HG03196 (cell line): ENCODE data around the gene NKTR.
"Not testable (repeated sequence)": the region's sequence is repeated elsewhere in the genome, so short reads cannot be mapped to it uniquely, and the experiment has no call there.

Source experiments
- ATAC-seq: cut with Tn5 transposase; IDR thresholded peaks from one replicate; pipeline ENCODE4 v1.9.1; 2021; ENCODE audit not compliant: unreplicated experiment

Gene NKTR

GRCh38 chr3:42600111-42600957 is at the start of gene NKTR:
NKTR (plus strand) TSS chr3:42600686; CDS start chr3:42601007, 321 bp downstream.
- ATAC-seq: peak; percentile 85

- ATAC-seq: no peak
These were observed 47.7 kb upstream of the NKTR start for GRCh38 chr3:42552830-42553229.

- ATAC-seq: peak; percentile 73
These were observed 44.3 kb upstream of the NKTR start for GRCh38 chr3:42556089-42556632.

- not testable (repeated sequence) for ATAC-seq
These were observed 43.7 kb upstream of the NKTR start for GRCh38 chr3:42556817-42557216.

- no peak for ATAC-seq
These were observed 42.6 kb upstream of the NKTR start for GRCh38 chr3:42557854-42558253.

GRCh38 chr3:42562047-42562907 is 38.2 kb upstream of the NKTR start:
- no peak for ATAC-seq

- no peak for ATAC-seq
These were observed 30.8 kb upstream of the NKTR start for GRCh38 chr3:42569593-42570142.

- no peak for ATAC-seq
These were observed 28.2 kb upstream of the NKTR start for GRCh38 chr3:42572278-42572677.

GRCh38 chr3:42575137-42575741 is 25.2 kb upstream of the NKTR start:
- no peak for ATAC-seq

GRCh38 chr3:42578054-42578453 is 22.4 kb upstream of the NKTR start:
- ATAC-seq: no peak

GRCh38 chr3:42579346-42579745 is 21.1 kb upstream of the NKTR start:
- ATAC-seq: not testable (repeated sequence)

GRCh38 chr3:42581400-42581708 is 19.1 kb upstream of the NKTR start:
- no peak for ATAC-seq

- ATAC-seq: peak; percentile 91
These were observed 18.6 kb upstream of the NKTR start, which contains the start of gene SEC22C for GRCh38 chr3:42581709-42582473. SEC22C (minus strand) TSS chr3:42581967; CDS start chr3:42569046, 12,921 bp downstream.

- ATAC-seq: no peak
These were observed 17.9 kb upstream of the NKTR start for GRCh38 chr3:42582474-42583070.

- no peak for ATAC-seq
These were observed 11.9 kb upstream of the NKTR start for GRCh38 chr3:42588625-42589024.

- no peak for ATAC-seq
These were observed 10.9 kb upstream of the NKTR start for GRCh38 chr3:42589382-42590109.

GRCh38 chr3:42590989-42591756 is 9.3 kb upstream of the NKTR start:
- ATAC-seq: no peak

- ATAC-seq: no peak
These were observed 8.7 kb upstream of the NKTR start for GRCh38 chr3:42591811-42592210.
